Measurements from ENCODE around the gene ZFYVE28. TPM values are rescaled to one million over a fixed set of nuclear protein-coding genes. Genes with fewer than 3 reads are reported as not detected.

ZFYVE28 gene
- total RNA-seq, 1 donor from 2014 or later: 5.9 TPM

DNA sequence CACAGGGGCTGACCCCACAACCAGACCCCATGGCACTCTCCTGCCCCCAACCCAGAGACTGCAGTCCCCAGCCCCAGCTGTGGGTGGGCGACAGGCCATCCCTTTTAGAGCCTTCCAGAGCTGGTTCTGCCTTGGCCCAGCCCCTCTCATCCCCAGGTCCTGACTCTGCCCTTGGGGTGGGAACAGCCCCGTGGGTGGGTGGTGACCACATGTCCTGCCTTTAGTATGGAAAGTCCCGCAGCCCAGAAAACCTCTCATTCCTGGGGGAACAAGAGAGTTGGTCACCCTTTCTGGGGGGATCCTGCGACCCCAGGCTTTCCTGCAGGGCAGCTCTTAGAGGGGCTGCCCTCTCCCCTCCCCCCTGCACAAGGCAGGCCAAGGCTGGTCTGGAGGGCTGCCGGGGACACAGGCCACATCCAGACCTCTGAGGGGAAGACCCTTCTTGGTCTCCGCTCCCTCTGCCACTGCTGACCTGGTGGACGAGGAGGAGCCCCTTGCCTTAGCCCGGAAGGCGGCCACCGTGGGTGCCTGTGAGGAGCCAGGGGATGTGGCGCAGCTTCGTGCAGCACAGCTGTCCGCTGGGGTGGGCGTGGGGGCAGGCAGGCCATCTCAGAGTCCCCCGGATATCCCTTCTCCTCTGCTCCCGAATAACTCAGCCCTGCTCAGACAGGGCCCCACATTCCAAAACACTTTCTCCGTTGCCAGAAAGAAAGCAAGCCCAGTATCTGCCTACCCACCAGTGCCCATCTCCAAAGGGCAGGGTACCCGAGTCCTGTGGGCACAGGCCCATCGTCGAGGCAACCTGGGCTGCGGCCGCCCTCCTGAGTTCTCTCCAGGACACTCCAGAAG, 149.9 kb downstream of the ZFYVE28 start:
- TF ChIP-seq, protein P1, sequence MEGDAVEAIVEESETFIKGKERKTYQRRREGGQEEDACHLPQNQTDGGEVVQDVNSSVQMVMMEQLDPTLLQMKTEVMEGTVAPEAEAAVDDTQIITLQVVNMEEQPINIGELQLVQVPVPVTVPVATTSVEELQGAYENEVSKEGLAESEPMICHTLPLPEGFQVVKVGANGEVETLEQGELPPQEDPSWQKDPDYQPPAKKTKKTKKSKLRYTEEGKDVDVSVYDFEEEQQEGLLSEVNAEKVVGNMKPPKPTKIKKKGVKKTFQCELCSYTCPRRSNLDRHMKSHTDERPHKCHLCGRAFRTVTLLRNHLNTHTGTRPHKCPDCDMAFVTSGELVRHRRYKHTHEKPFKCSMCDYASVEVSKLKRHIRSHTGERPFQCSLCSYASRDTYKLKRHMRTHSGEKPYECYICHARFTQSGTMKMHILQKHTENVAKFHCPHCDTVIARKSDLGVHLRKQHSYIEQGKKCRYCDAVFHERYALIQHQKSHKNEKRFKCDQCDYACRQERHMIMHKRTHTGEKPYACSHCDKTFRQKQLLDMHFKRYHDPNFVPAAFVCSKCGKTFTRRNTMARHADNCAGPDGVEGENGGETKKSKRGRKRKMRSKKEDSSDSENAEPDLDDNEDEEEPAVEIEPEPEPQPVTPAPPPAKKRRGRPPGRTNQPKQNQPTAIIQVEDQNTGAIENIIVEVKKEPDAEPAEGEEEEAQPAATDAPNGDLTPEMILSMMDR (IDR thresholded peaks at IDR 0.05): no peak
- Mint-ChIP-seq H3K9me3 (no peaks in the 10 kb centered on the region), H3K27ac (no peak overlapping the region), H3K4me1 (peaks cover 2% of the 10 kb centered on the region), H3K4me3 (no peak overlapping the region), H3K36me3 (ENCODE audit: low read depth) (no peaks in the 10 kb centered on the region), H3K27me3 (no peaks in the 10 kb centered on the region)
- DNase-seq (no peak), ATAC-seq (ENCODE audit: low read depth) (no peak)
- ChIA-PET CTCF (no interaction called here), POLR2A (interaction anchor here (1.1 kb wide), 1 partner anchor 31 kb away, joined by 3 read pairs; no protein-coding TSS in a partner anchor)
- intact Hi-C loops (cut with micrococcal nuclease): no loop called here

DNA sequence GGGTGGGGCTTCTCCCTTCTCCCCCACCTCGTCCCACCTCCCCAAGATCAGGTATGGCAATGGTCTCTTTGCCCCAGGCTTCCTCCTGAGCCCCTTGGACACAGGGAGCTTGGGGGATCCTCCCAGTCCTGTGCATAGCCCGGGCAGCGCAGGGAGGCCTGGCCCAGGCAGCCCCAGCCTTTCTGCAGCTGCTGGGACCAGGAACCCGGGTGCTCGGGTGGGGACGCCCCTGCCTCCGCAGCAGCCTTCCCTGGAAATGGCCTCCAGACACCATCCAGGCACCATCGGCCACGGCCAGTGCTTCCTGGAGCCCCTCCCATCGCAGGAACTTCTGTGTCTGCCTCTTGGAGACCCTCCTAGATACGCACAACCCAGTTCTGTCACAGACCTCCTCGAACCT, 150.6 kb downstream of the ZFYVE28 start:
- intact Hi-C loops (cut with micrococcal nuclease): no loop called here
- Mint-ChIP-seq H3K36me3 (ENCODE audit: low read depth) (no peaks in the 10 kb centered on the region), H3K27me3 (no peaks in the 10 kb centered on the region), H3K4me3 (no peak overlapping the region), H3K4me1 (peaks cover 7% of the 10 kb centered on the region), H3K27ac (no peak overlapping the region), H3K9me3 (no peaks in the 10 kb centered on the region)
- ATAC-seq (ENCODE audit: low read depth) (no peak), DNase-seq (no peak)
- CTCF ChIA-PET: no interaction called here
- POLR2A ChIA-PET: interaction anchor here (1.1 kb wide), 1 partner anchor 30 kb away, joined by 3 read pairs; no protein-coding TSS in a partner anchor
- TF ChIP-seq, protein P1 (IDR thresholded peaks at IDR 0.05): no peak

DNA sequence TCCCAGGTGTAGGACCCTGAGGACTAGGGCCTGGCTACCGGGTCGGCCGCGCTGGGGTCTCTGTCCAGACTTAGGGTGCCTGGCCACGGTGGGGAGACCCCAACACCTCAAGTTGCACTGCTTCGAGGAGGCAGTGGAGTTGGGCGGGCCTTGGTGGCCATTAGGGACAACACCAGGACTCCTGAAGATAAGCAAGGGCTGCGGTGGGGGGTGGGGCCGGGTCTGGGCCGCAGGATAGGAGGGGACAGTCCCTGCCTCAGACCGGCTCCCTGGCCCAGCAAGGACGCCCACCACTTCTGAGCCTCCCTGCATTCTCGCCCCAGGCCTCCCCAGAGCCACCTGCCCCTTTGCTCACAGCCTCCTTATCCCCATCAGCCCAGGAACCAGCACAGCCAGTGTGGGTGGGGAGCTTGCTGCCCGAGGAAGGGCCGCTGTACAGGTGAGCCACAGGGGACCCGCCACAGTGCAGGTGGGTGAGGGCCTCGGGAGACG, 151.1 kb downstream of the ZFYVE28 start:
- H3K4me3 Mint-ChIP-seq: no peak overlapping the region
- H3K4me1 Mint-ChIP-seq: peaks cover 7% of the 10 kb centered on the region
- DNase-seq: no peak
- H3K27ac Mint-ChIP-seq: no peak overlapping the region
- ChIA-PET POLR2A (interaction anchor here (1.1 kb wide), 1 partner anchor 30 kb away, joined by 3 read pairs; no protein-coding TSS in a partner anchor), CTCF (no interaction called here)
- H3K9me3 Mint-ChIP-seq: no peaks in the 10 kb centered on the region
- intact Hi-C loops (cut with micrococcal nuclease): no loop called here
- TF ChIP-seq, protein P1 (IDR thresholded peaks at IDR 0.05): no peak
- no peaks in the 10 kb centered on the region for H3K27me3 Mint-ChIP-seq
- H3K36me3 Mint-ChIP-seq (ENCODE audit: low read depth): no peaks in the 10 kb centered on the region
- ATAC-seq (ENCODE audit: low read depth): no peak

DNA sequence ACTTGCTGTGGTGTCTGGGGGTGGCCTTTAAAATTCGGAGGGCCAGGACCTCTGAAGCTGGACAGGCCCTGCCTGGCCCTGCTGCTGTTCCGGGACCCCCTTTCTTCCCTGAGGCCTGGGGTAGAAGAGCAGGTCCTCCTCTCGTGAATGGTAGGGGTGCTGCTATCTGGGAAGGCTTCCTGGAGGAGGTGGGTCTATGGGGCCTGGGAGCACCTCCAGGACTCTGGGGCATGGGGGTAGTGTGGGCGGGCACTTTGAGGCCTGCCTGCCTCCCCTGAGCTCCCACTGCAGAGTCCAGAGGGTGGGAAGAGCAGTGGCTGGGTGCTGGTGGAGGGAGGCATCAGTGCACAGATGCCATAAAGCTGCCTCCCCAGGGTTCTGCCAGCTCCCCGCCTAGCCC, 151.6 kb downstream of the ZFYVE28 start:
- Mint-ChIP-seq H3K9me3 (no peaks in the 10 kb centered on the region), H3K4me1 (peaks cover 7% of the 10 kb centered on the region), H3K27me3 (no peaks in the 10 kb centered on the region), H3K4me3 (no peak overlapping the region), H3K36me3 (ENCODE audit: low read depth) (no peaks in the 10 kb centered on the region), H3K27ac (no peak overlapping the region)
- ATAC-seq (ENCODE audit: low read depth) (no peak), DNase-seq (no peak)
- TF ChIP-seq, protein P1 (IDR thresholded peaks at IDR 0.05): no peak
- intact Hi-C loops (cut with micrococcal nuclease): no loop called here
- ChIA-PET POLR2A (no interaction called here), CTCF (no interaction called here)

DNA sequence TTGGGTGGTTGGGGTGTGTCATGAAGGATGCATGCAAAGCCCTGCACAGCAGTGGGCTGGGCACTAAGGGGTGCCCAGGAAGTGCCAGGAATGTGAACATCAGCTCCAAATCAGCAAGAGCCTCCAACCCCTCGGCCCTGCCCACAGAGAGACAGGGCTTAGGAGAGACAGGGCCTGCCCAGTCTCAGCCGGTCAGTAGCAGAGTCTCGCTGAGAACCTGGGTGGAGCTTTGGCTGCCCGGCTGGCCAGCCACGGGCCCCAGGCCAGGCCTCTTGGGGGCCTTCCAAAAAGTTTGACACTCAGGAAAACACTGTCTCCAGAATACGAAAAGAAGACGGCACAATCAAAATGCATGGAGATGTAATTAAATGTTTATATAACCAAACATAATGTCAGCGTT, 152.3 kb downstream of the ZFYVE28 start:
- TF ChIP-seq, protein P1 (IDR thresholded peaks at IDR 0.05): no peak
- Mint-ChIP-seq H3K27ac (no peak overlapping the region), H3K27me3 (no peaks in the 10 kb centered on the region), H3K4me3 (no peak overlapping the region), H3K9me3 (no peaks in the 10 kb centered on the region), H3K36me3 (ENCODE audit: low read depth) (no peaks in the 10 kb centered on the region), H3K4me1 (peaks cover 7% of the 10 kb centered on the region)
- no peak for ATAC-seq (ENCODE audit: low read depth)
- intact Hi-C loops (cut with micrococcal nuclease): no loop called here
- no peak for DNase-seq
- ChIA-PET POLR2A (no interaction called here), CTCF (no interaction called here)

Data from activated B cell treated with CpG ODN at 0.5 μM for 24 hours (primary cell).